Activated T-cell treated with anti-CD3 and anti-CD28 coated beads for 4 hours (primary cell): ENCODE data around the gene SEMA7A.

Source experiments
- DNase-seq: peaks from one replicate; pipeline ENCODE4 v3.0.0-alpha.2; 2020

The SEMA7A gene

GRCh38 chr15:74451322-74451721 lies 17.6 kb upstream of the SEMA7A start:
- no peak for DNase-seq

DNA sequence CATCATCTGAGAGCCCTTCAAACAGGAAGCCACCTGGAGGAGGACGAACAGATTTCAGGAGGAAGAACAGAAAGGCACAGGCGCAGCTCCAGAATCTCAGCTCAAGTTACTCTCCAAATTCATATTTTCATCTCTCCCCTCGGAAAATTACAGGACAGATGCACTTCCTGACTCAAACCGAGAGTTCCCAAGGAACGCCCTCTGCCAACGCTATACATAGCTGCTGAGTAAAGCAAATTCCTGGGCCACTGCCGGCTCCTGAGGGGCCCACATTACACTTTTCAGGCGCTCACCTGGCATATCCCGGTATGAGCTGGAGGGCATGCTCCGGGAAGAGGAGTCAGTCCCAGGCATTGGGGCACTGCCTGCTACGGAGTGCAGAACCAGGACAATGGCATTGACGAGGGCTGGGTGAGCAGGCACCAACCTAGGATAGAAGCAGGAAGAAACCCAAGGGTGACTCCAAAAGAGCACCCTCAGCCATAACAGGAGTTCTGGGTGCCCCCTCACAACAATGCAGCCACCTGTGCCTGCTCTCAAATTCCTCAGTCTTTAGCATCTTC lies 16.0 kb upstream of the SEMA7A start:
- no peak for DNase-seq

GRCh38 chr15:74449095-74449494 lies 15.3 kb upstream of the SEMA7A start:
- no peak for DNase-seq

- DNase-seq = no peak
These were observed 12.3 kb upstream of the SEMA7A start for GRCh38 chr15:74445816-74446763.

GRCh38 chr15:74444106-74445062 lies 10.6 kb upstream of the SEMA7A start:
- DNase-seq = no peak

DNA sequence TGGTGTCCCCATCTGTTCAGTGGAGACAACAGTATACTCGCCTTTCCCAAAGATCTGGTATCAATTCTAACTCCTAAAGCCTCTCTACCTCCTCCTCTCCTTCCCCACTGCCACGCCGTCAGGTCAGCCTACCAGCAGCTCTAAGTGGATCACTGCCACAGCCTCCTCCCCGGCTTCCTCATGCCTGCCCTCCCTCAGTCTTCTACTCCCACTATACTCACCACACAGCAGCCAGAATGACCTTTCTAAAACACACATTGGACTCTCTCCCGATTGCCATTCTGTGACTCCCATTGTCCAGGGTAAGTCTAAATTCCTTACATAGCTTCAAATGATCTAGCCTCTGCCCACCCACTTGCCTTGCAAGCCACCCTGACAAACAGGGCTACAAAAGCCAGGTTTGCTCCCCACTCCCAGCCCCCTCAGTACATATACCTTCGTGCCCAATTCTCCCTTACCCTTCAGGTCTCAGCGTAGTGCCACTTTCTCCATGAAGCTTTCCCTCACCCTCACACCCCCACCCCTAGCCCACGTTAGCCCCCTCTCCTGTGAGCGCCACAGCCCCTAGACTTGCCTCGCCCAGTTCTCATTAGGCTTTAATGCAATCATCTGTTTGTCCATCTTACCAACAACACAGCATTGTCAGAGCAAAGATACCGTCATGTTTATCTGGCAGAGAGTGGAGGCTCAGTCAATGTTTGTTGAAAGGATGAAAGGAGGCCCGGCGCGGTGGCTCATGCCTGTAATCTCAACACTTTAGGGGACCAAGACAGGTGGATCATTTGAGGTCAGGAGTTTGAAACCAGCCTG lies 9.5 kb upstream of the SEMA7A start:
- no peak for DNase-seq

GRCh38 chr15:74442604-74443003 lies 8.8 kb upstream of the SEMA7A start:
- no peak for DNase-seq

GRCh38 chr15:74442063-74442462 lies 8.3 kb upstream of the SEMA7A start:
- no peak for DNase-seq

DNA sequence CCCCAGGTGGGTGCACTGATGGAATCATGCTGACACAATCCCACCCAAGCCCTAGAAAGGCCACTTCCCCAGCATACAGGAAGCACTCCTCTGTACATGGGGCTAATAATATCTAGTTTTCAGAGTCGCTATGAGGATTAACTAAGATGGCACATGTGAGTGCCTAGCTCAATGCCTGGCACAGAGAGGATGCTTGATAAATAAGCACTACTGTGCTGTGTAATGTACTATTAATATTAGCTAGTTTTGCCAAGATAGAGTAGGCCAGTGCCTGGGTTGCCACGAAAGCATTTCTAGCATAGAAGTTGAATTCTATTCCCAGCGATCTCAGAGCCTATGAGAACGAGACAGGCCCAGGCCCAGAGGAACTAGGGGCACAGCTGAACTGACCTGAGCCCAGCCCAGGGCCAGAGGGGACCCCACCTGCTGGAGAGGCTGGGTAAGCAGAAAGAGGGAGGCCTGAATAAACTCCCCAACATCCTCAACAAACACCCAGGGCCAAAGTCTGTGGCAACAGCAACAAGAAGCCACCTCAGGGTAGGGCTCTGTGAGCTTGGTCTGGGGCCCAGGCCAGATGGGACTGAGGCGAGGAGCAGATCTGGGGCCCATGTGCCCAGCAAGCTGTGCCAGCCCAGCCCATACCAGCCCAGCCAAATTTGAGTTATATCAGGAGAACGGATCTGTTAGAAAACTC lies 7.6 kb upstream of the SEMA7A start:
- no peak for DNase-seq

DNA sequence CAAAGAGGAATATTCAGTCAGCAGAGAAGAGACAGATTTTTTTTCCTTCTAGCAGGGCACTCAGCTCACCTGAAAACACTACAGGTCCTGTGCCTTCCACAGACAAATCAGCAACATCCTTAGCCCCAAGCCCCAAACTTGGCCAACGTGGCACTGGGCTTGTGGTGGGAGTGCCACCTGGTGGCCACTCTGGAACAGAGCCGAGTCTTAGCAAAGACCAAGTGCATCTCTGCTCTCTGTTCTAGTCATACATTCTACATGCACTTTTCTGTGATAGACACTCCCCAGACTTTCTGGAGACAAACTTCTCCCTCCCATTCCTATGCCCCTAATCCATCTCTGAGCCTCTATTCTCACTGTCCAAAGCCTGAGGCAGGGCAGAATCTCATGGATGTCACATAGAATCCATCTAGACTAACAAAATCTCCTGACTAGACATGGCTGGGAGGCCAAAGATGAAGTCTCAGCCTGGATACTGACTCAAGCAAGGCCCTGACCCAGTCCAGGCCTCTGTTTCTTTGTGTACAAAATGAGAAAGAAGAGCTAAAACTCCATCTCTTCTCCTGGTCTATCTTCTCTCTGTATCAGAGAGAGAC lies 5.1 kb upstream of the SEMA7A start:
- DNase-seq = peak; percentile 73

DNA sequence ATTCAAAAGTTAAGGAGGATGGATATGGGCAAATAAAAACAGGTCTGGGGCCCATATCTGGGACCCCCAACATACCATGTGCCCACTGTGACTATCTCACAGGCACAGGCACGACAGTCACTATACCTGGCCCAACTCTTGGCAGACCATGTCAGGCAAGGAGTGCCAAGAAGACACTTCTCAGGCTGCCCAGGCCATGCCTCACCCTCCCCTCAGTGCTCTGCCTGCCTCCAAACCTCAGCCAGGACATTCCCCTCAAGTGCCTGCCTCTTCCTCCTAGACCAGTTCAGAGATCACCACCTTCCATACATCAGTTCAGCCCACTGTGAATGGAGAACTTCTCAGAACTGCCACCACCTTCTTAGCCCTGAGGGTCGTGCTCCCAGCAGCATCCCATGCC lies 4.4 kb upstream of the SEMA7A start:
- no peak for DNase-seq

GRCh38 chr15:74434263-74435136 lies 742 bp upstream of the SEMA7A start:
- DNase-seq = no peak

DNA sequence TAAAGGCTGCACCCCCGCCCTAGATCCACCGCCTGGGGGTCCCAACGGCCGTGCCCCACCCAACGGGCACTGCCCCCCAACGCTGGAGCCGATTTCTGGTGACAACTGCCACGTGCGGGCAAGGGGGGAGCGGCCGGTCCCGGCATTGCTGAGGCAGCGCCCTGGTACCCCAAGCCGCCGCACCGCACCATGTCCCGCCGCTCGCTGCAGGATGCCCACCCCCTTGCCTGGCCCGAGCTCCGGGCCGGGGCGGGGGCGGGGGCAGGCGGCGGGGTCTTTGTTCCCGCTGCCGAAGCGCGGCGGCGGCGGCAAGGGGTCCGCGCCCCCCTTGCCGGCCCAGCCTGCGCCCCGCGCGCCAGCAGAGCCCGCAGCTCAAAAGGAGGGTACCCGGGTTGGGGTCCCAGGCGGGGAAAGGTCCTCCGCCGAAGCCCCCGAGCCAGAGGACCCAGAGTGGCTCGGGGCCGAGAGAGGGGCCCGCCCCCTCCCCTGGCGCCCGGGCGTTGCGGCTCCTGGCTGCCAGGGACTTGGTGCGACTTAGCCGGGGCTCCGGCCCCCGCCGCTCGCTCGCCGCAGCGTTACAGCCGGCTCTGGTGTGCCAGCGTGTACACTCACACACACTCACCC lies 678 bp downstream of the SEMA7A start:
- DNase-seq = no peak

DNA sequence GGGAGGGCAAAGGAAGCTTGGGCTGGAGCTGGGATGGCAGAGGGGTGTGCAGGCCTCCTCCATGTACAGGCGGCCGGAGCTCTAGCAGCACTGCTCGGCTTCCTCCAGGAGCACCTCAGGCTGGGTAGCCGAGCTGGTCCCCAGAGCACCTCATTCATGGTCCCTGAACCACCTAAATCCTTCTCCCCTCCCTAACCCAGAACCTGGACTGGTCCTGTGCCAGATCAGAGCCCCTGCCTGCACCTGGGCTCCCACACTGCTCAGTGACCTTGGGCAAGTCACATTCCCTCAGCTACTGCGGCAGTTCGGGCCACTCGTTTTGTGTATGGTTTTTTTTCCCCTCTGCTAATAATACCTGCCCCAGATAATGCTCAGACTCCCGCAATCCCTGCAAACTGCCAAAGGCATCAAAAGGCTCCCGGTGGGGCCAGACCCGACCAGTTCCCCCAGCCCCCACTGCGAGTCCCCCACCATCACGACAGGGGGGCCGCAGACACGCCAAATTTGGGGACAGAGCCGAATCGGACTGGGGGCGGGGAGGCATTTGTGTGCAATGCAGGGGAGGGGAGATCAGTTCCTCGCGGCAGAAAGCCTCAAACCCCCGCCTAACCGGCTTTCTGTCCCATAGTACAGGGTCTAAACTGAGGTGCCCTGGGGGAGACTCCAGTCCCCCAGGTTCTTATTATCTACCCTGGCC lies 1.3 kb downstream of the SEMA7A start:
- no peak for DNase-seq

GRCh38 chr15:74431645-74432044 lies 2.1 kb downstream of the SEMA7A start:
- no peak for DNase-seq

DNA sequence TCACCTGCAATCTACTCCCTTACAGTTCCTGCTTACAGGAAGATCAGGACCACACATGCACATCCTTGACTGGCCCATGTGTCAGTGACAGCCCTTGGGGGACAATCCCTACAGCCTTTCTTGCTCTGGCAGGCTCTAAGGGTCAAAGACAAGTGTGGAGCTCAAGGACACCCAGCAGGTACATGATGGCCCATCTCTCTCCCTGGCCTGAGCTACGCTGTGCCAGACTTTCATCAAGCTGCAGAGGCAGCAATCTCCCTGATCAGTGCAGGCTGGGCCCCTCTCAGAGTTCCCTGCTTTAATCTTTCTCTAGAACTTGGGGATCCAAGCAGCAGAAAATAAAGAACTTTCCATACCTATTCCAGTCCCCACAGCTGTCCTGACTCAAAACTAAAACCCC lies 2.6 kb downstream of the SEMA7A start:
- DNase-seq = no peak

DNA sequence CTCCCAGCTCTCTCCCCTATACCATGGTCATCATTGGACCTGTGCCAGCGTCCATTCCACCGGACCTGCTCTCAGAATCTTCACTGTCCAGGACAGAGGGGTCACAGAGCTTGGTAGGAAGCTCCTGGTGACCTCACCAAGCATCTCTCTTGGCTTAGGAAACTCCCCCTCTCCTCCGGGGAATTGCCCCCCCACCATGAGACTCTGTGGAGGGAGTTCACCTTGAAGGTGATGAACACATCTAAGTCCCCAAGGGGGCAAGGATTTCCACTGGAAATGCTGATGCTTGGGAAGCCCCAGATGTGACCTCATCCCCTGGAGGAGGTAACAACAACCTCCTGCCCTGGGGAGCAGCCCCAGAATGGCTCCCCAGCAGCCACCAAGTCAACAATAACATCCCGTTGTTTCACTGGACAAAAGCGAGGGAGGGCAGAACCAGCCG lies 3.2 kb downstream of the SEMA7A start:
- no peak for DNase-seq

GRCh38 chr15:74429781-74430400 lies 3.9 kb downstream of the SEMA7A start:
- DNase-seq = no peak
